AG09319 (cell line): ENCODE data around the gene WIPF1.

ENCODE experiments used
- DNase-seq: peaks from one replicate; pipeline ENCODE4 v3.0.0-alpha.2; 2010; ENCODE audit warnings: low read depth; ENCODE audit errors: extremely low read depth
- CTCF ChIP-seq: IDR thresholded peaks from 2 replicates; pipeline ENCODE4 v1.5.1; 2011; ENCODE audit warnings: low read depth, mild to moderate bottlenecking, inconsistent platforms, low read length, moderate library complexity

WIPF1 gene

GRCh38 chr2:174595891-174596397 is 1.7 kb downstream of the WIPF1 start:
- DNase-seq, result no peak
- TF ChIP-seq CTCF, result no peak

GRCh38 chr2:174595116-174595809 is 2.3 kb downstream of the WIPF1 start:
- no peak for TF ChIP-seq CTCF
- DNase-seq, result no peak

GRCh38 chr2:174594456-174594855 is 3.1 kb downstream of the WIPF1 start:
- no peak for TF ChIP-seq CTCF
- no peak for DNase-seq

- no peak for TF ChIP-seq CTCF
- no peak for DNase-seq
Observed at GRCh38 chr2:174593574-174594203, 3.9 kb downstream of the WIPF1 start.

- no peak for TF ChIP-seq CTCF
- no peak for DNase-seq
Observed at GRCh38 chr2:174593041-174593440, 4.6 kb downstream of the WIPF1 start.

GRCh38 chr2:174591740-174592139 is 5.9 kb downstream of the WIPF1 start:
- TF ChIP-seq CTCF, result no peak
- DNase-seq, result no peak

GRCh38 chr2:174590928-174591648 is 6.5 kb downstream of the WIPF1 start:
- no peak for TF ChIP-seq CTCF
- no peak for DNase-seq
